K562 (cell line): Measurements from ENCODE around the gene TMEM131. TPM values are rescaled to one million over a fixed set of nuclear protein-coding genes. Genes with fewer than 3 reads are reported as not detected.

ENCODE experiments used
- CBFA2T3 ChIP-seq: fragments of 450-650 bp; IDR thresholded peaks from 2 replicates; pipeline ENCODE4 v1.6.1; 2017
- CEBPB ChIP-seq: fragments of 450-650 bp; IDR thresholded peaks from 2 replicates; pipeline ENCODE4 v1.6.1; 2016; ENCODE audit warnings: missing genetic modification characterization, missing compliant biosample characterization
- GTF2E2 ChIP-seq: fragments of 200-800 bp; sonication (Bioruptor generic); IDR thresholded peaks from 2 replicates; pipeline ENCODE4 v1.6.1; 2016; ENCODE audit warnings: missing genetic modification characterization, missing compliant biosample characterization
- HCFC1 ChIP-seq: IDR thresholded peaks from 2 replicates; pipeline ENCODE4 v1.6.1; 2012; ENCODE audit warnings: low read depth, low read length, improper control_type of control experiment
- HDAC1 ChIP-seq, 2 experiments: fragments of 450-650 bp; IDR thresholded peaks; 2 replicates each; pipeline ENCODE4 v1.6.1; 2016 to 2017; ENCODE audit warnings: inconsistent platforms in 1 of 2, mild to moderate bottlenecking in 1 of 2, moderate library complexity in 1 of 2
- IFI16 ChIP-seq: fragments of 250-450 bp; sonication (Bioruptor Pico); IDR thresholded peaks from 2 replicates; pipeline ENCODE4 v2.1.2; 2022; ENCODE audit warnings: mild to moderate bottlenecking, inconsistent platforms
- POLR3G ChIP-seq: IDR thresholded peaks from 2 replicates; pipeline ENCODE4 v1.6.1; 2011; ENCODE audit not compliant: insufficient read length, insufficient replicate concordance; ENCODE audit errors: extremely low read depth
- RAD21 ChIP-seq, 2 experiments: fragments of 250-450 bp in 1 of 2; fragments of 450-650 bp in 1 of 2; sonication (Bioruptor Pico) in 1 of 2; formaldehyde crosslinking in 1 of 2; IDR thresholded peaks in 1 of 2; conservative IDR thresholded peaks in 1 of 2; 2 replicates each; pipeline versions ENCODE4 v1.4.0 to v1.8.0; 2020 to 2022; ENCODE audit warnings: mild to moderate bottlenecking in 2 of 2, moderate library complexity in 1 of 2
- RAD51 ChIP-seq: fragments of 450-650 bp; IDR thresholded peaks from 2 replicates; pipeline ENCODE4 v1.7.1; 2016; ENCODE audit warnings: low read depth, mild to moderate bottlenecking, borderline replicate concordance
- ZFP36 ChIP-seq: fragments of 150-350 bp; IDR thresholded peaks from 2 replicates; pipeline ENCODE4 v1.6.1; 2018; ENCODE audit warnings: low read length, low read depth; ENCODE audit not compliant: partially characterized antibody
- ZNF124 ChIP-seq: sonication (generic); formaldehyde crosslinking; IDR thresholded peaks from 2 replicates; pipeline ENCODE4 v1.8.1; 2022; ENCODE audit warnings: missing genetic modification reagents
- ZNF146 ChIP-seq: IDR thresholded peaks from one replicate; pipeline ENCODE4 v1.6.1; 2018; ENCODE audit warnings: missing compliant biosample characterization; ENCODE audit not compliant: unreplicated experiment
- ZNF311 ChIP-seq: fragments of 250-450 bp; sonication (Bioruptor Pico); IDR thresholded peaks from 2 replicates; pipeline ENCODE4 v1.4.0; 2020; ENCODE audit warnings: mild to moderate bottlenecking, moderate library complexity
- ZNF695 ChIP-seq: fragments of 450-650 bp; formaldehyde crosslinking; IDR thresholded peaks from 2 replicates; pipeline ENCODE4 v1.4.0; 2020; ENCODE audit warnings: mild to moderate bottlenecking, moderate library complexity
- ZNF830 ChIP-seq: fragments of 250-450 bp; sonication (Bioruptor Pico); IDR thresholded peaks from 2 replicates; pipeline ENCODE4 v1.5.0; 2021; ENCODE audit warnings: mild to moderate bottlenecking
- polyA plus RNA-seq, 8 experiments: library from polyadenylated mRNA; depleted of rRNA in 4 of 8; stranded (reverse) in 5 of 8; unstranded in 3 of 8; fragments of >200 nt; fragmentation: Nextera tagmentation in 2 of 8; fragmentation: Illumina TruSeq in 1 of 8; extraction: Ambion mirVana in 2 of 8; extraction: Trizol in 1 of 8; gene quantifications; 2 replicates each; pipeline versions ENCODE4 v1.2.1 to v1.2.3, GENCODE V29; 2011 to 2014; ENCODE audit warnings: inconsistent platforms in 1 of 8, missing spikeins in 1 of 8
- total RNA-seq, 7 experiments: library from RNA; depleted of rRNA in 6 of 7; stranded (reverse); fragments of >200 nt in 6 of 7; fragmentation: Illumina TruSeq in 2 of 7; extraction: Trizol in 2 of 7; gene quantifications; 2 replicates each; pipeline versions ENCODE4 v1.2.1 to v1.2.3, GENCODE V29; 2011 to 2021; ENCODE audit warnings: low replicate concordance in 1 of 7
- TF ChIP-seq, protein P1 (sequence below): sonication (generic); IDR thresholded peaks from 2 replicates; pipeline ENCODE4 v1.6.1; 2016
- TF ChIP-seq, protein P2 (sequence below): fragments of 450-650 bp; conservative IDR thresholded peaks from 2 replicates; pipeline ENCODE4 v1.6.1; 2016; ENCODE audit warnings: missing genetic modification characterization, low read depth, mild to moderate bottlenecking, missing compliant biosample characterization, moderate library complexity
- TF ChIP-seq, protein P3 (sequence below): fragments of 250-450 bp; sonication (Bioruptor Pico); IDR thresholded peaks from 2 replicates; pipeline ENCODE4 v1.4.0; 2020
- TF ChIP-seq, protein P4 (sequence below), 2 experiments: IDR thresholded peaks in 1 of 2; conservative IDR thresholded peaks in 1 of 2; 2 replicates each; pipeline ENCODE4 v1.6.1; 2016; ENCODE audit warnings: low read depth in 2 of 2, mild to moderate bottlenecking in 1 of 2, missing compliant biosample characterization in 1 of 2, missing genetic modification characterization in 1 of 2, moderate library complexity in 1 of 2

The TMEM131 gene
- total and polyA plus RNA-seq, 9 of the 15 experiments (the other 6 are each of a cell fraction or from before 2014, with no cell fraction given), result 2.5 to 21.1 (median 12.4) TPM

DNA sequence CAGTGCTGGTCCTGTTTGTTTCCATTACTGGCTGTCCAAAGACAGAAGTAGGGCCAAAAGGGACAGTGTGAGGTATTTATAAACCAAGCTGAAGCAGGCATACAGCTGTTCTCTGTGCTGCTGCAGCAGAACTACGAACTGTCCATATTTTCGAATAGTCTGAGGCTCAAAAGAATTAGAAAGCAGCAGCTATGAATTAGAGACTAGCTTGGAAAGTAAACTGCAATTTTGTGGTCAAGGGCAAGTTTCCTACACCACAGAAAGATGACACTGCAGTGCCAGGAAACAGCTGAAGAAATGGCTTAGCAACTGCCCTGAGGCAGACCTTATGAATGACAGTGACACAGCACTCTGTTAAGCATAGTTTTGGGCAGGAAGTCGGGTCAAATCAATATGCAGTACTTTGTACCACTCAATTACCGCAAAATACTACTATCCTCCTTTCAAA lies 125.3 kb downstream of the TMEM131 start (continued):
- TF ChIP-seq RAD21 (CRISPR knock-in tag; conservative IDR thresholded peaks at IDR 0.05 in 1 of 2, IDR thresholded peaks at IDR 0.05 in 1 of 2) (peak; percentile 32 to 55), CBFA2T3 (no peak), ZFP36 (no peak), ZNF311 (no peak), HCFC1 (no peak), IFI16 (CRISPR knock-in tag) (no peak), CEBPB (tag) (no peak), ZNF124 (CRISPR knock-in tag) (no peak), ZNF695 (CRISPR knock-in tag) (no peak), POLR3G (no peak), RAD51 (no peak), ZNF830 (CRISPR knock-in tag) (no peak), ZNF146 (CRISPR knock-in tag) (no peak), HDAC1 (IDR thresholded peaks at IDR 0.05) (no peak), GTF2E2 (tag) (no peak)
- TF ChIP-seq, protein P1, sequence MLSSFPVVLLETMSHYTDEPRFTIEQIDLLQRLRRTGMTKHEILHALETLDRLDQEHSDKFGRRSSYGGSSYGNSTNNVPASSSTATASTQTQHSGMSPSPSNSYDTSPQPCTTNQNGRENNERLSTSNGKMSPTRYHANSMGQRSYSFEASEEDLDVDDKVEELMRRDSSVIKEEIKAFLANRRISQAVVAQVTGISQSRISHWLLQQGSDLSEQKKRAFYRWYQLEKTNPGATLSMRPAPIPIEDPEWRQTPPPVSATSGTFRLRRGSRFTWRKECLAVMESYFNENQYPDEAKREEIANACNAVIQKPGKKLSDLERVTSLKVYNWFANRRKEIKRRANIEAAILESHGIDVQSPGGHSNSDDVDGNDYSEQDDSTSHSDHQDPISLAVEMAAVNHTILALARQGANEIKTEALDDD, result peak; percentile 34; the same call in 1 of the 2 replicates
- TF ChIP-seq, protein P2, sequence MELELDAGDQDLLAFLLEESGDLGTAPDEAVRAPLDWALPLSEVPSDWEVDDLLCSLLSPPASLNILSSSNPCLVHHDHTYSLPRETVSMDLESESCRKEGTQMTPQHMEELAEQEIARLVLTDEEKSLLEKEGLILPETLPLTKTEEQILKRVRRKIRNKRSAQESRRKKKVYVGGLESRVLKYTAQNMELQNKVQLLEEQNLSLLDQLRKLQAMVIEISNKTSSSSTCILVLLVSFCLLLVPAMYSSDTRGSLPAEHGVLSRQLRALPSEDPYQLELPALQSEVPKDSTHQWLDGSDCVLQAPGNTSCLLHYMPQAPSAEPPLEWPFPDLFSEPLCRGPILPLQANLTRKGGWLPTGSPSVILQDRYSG (tag), result no peak
- TF ChIP-seq, protein P3, sequence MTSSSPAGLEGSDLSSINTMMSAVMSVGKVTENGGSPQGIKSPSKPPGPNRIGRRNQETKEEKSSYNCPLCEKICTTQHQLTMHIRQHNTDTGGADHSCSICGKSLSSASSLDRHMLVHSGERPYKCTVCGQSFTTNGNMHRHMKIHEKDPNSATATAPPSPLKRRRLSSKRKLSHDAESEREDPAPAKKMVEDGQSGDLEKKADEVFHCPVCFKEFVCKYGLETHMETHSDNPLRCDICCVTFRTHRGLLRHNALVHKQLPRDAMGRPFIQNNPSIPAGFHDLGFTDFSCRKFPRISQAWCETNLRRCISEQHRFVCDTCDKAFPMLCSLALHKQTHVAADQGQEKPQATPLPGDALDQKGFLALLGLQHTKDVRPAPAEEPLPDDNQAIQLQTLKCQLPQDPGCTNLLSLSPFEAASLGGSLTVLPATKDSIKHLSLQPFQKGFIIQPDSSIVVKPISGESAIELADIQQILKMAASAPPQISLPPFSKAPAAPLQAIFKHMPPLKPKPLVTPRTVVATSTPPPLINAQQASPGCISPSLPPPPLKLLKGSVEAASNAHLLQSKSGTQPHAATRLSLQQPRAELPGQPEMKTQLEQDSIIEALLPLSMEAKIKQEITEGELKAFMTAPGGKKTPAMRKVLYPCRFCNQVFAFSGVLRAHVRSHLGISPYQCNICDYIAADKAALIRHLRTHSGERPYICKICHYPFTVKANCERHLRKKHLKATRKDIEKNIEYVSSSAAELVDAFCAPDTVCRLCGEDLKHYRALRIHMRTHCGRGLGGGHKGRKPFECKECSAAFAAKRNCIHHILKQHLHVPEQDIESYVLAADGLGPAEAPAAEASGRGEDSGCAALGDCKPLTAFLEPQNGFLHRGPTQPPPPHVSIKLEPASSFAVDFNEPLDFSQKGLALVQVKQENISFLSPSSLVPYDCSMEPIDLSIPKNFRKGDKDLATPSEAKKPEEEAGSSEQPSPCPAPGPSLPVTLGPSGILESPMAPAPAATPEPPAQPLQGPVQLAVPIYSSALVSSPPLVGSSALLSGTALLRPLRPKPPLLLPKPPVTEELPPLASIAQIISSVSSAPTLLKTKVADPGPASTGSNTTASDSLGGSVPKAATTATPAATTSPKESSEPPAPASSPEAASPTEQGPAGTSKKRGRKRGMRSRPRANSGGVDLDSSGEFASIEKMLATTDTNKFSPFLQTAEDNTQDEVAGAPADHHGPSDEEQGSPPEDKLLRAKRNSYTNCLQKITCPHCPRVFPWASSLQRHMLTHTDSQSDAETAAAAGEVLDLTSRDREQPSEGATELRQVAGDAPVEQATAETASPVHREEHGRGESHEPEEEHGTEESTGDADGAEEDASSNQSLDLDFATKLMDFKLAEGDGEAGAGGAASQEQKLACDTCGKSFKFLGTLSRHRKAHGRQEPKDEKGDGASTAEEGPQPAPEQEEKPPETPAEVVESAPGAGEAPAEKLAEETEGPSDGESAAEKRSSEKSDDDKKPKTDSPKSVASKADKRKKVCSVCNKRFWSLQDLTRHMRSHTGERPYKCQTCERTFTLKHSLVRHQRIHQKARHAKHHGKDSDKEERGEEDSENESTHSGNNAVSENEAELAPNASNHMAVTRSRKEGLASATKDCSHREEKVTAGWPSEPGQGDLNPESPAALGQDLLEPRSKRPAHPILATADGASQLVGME (CRISPR knock-in tag), result no peak
- TF ChIP-seq, protein P4, sequence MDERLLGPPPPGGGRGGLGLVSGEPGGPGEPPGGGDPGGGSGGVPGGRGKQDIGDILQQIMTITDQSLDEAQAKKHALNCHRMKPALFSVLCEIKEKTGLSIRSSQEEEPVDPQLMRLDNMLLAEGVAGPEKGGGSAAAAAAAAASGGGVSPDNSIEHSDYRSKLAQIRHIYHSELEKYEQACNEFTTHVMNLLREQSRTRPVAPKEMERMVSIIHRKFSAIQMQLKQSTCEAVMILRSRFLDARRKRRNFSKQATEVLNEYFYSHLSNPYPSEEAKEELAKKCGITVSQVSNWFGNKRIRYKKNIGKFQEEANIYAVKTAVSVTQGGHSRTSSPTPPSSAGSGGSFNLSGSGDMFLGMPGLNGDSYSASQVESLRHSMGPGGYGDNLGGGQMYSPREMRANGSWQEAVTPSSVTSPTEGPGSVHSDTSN (CRISPR knock-in tag; IDR thresholded peaks at IDR 0.05; ENCODE audit: low read depth), result no peak
- TF ChIP-seq, protein P4 (tag; conservative IDR thresholded peaks at IDR 0.05; ENCODE audit: low read depth), result 0 out of 2 replicates have a peak, but pooled peaks have one; percentile 14
